ENCODE results near the gene TICAM2. TPM values are rescaled to one million over a fixed set of nuclear protein-coding genes. Genes with fewer than 3 reads are reported as not detected.

TICAM2 gene
- total RNA-seq, 1 experiment from 2014 or later = 0.24 TPM

- H2AK5ac ChIP-seq (ENCODE audit: insufficient read length, low read length) = no peak overlapping the region
- no peaks in the 10 kb centered on the region for H4K20me1 ChIP-seq (ENCODE audit: control insufficient read depth, insufficient read depth, insufficient read length)
- no peak overlapping the region for H4K5ac ChIP-seq (ENCODE audit: insufficient read length, low read depth, low read length)
- H3K4me1 ChIP-seq (ENCODE audit: insufficient read depth, low read length) = no peaks in the 10 kb centered on the region
- no peak overlapping the region for H3K27ac Mint-ChIP-seq
- H3K9ac ChIP-seq (ENCODE audit: extremely low read depth, insufficient read length, low read length) = no peak overlapping the region
- H3K9me3 ChIP-seq (ENCODE audit: control insufficient read depth, low read depth, low read length) = no peaks in the 10 kb centered on the region
- no peak overlapping the region for H3K56ac ChIP-seq (ENCODE audit: insufficient read length, low read depth, low read length)
- no peak overlapping the region for H3K23ac ChIP-seq (ENCODE audit: insufficient read length, low read depth, low read length)
- no peak overlapping the region for H3K4me2 ChIP-seq (ENCODE audit: insufficient read depth, insufficient read length, low read length)
- no peak overlapping the region for H2AFZ ChIP-seq (ENCODE audit: low read length)
- H3K27me3 ChIP-seq (ENCODE audit: insufficient read depth, low read length) = peaks cover 2% of the 10 kb centered on the region; the same call in 1 of the 2 replicates
- H3K79me2 ChIP-seq (ENCODE audit: insufficient read depth, low read length) = no peaks in the 10 kb centered on the region
- no peak overlapping the region for H2BK12ac ChIP-seq (ENCODE audit: insufficient read length, low read depth, low read length)
- H3K27ac ChIP-seq (ENCODE audit: insufficient read length, low read depth, low read length) = no peak overlapping the region
- H3K36me3 Mint-ChIP-seq (ENCODE audit: insufficient read depth in 1 of 3, low read depth in 3 of 3) = no peaks in the 10 kb centered on the region
- H3K14ac ChIP-seq (ENCODE audit: insufficient read depth, low read length) = no peak overlapping the region
- no peaks in the 10 kb centered on the region for H3K79me1 ChIP-seq (ENCODE audit: insufficient read depth, low read depth, low read length, poor library complexity, severe bottlenecking)
- H2BK20ac ChIP-seq (ENCODE audit: low read depth, low read length, poor library complexity, severe bottlenecking) = no peak overlapping the region
- no peak overlapping the region for H3K4ac ChIP-seq (ENCODE audit: low read depth, low read length)
- H3K4me3 Mint-ChIP-seq = no peak overlapping the region
- H2BK15ac ChIP-seq (ENCODE audit: low read depth, low read length) = no peak overlapping the region
- H3K27me3 Mint-ChIP-seq (ENCODE audit: low read depth) = no peaks in the 10 kb centered on the region
- no peak for TF ChIP-seq CTCF (conservative IDR thresholded peaks at IDR 0.05)
- no peaks in the 10 kb centered on the region for H3K23me2 ChIP-seq (ENCODE audit: insufficient read length, low read depth, low read length, poor library complexity, severe bottlenecking)
- H3K18ac ChIP-seq (ENCODE audit: insufficient read length, low read depth, low read length) = no peak overlapping the region
- H3K9me3 Mint-ChIP-seq = no peaks in the 10 kb centered on the region
- H3T11ph ChIP-seq (ENCODE audit: low read length) = no peak overlapping the region
- WGBS (ENCODE audit: extremely low coverage, insufficient read length, low lambda C conversion rate) = no CpG with 5 or more reads among the region's 4 CpGs
- no peak overlapping the region for H4K8ac ChIP-seq (replicated peaks; ENCODE audit: insufficient read length, low read depth, low read length)
- no peak overlapping the region for H4K91ac ChIP-seq (ENCODE audit: insufficient read length, low read depth, low read length)
- H2BK120ac ChIP-seq (ENCODE audit: low read depth, low read length, poor library complexity, severe bottlenecking) = no peak overlapping the region
- peaks cover 43 to 46% of the 10 kb centered on the region in 2 experiments for H3K4me1 Mint-ChIP-seq
- H2BK5ac ChIP-seq (ENCODE audit: insufficient read length, low read length) = no peak overlapping the region
- no peak for DNase-seq
These were observed 35.2 kb upstream of the TICAM2 start for GRCh38 chr5:115637507-115637906.

All from H9 (cell line).